CD4-positive, CD25-positive, alpha-beta regulatory T cell (primary cell): Measurements from ENCODE around the gene STK38. TPM values are rescaled to one million over a fixed set of nuclear protein-coding genes. Genes with fewer than 3 reads are reported as not detected.

Experiments
- ATAC-seq, 2 donors: fragments of 150-1000 bp; cut with Tn5 transposase; one replicate each; pipeline ENCODE4 v1.10.0; 2021; ENCODE audit warnings: low read depth in 2 of 2, moderate number of reproducible peaks in 2 of 2, moderate library complexity in 1 of 2
- DNase-seq, 3 donors: peaks; one replicate each; pipeline versions ENCODE4 v3.0.0 to v3.0.0-alpha.2; 2012 to 2022; ENCODE audit warnings: mixed read lengths in 1 of 3
- H3K27ac ChIP-seq: one replicate; pipeline ENCODE4 v1.7.0; 2013; ENCODE audit warnings: mild to moderate bottlenecking, low read length; ENCODE audit not compliant: insufficient read depth, poor library complexity, severe bottlenecking
- H3K27me3 ChIP-seq: one replicate; pipeline ENCODE4 v1.7.0; 2013; ENCODE audit warnings: low read length; ENCODE audit not compliant: control insufficient read depth, insufficient read depth
- H3K36me3 ChIP-seq: one replicate; pipeline ENCODE4 v1.7.0; 2013; ENCODE audit warnings: mild to moderate bottlenecking, low read length, moderate library complexity; ENCODE audit not compliant: control insufficient read depth, insufficient read depth
- H3K4me1 ChIP-seq: 2 replicates; pipeline ENCODE4 v1.7.0; 2013; ENCODE audit warnings: mild to moderate bottlenecking, low read length; ENCODE audit not compliant: insufficient read depth, control insufficient read depth, poor library complexity, severe bottlenecking
- H3K4me3 ChIP-seq: one replicate; pipeline ENCODE4 v1.7.0; 2013; ENCODE audit warnings: low read depth, mild to moderate bottlenecking, low read length, moderate library complexity
- H3K9me3 ChIP-seq, 2 experiments: 1 replicate in 1 of 2; 2 replicates in 1 of 2; pipeline ENCODE4 v1.7.0; 2013; ENCODE audit warnings: low read length in 2 of 2, mild to moderate bottlenecking in 1 of 2, moderate library complexity in 1 of 2; ENCODE audit not compliant: control insufficient read depth in 2 of 2
- H3K27ac Mint-ChIP-seq, 3 donors: one replicate each; pipeline ENCODE4 v1.8.0; 2020 to 2022; ENCODE audit warnings: mild to moderate bottlenecking in 3 of 3, mixed read lengths in 3 of 3, moderate library complexity in 2 of 3
- H3K27me3 Mint-ChIP-seq: one replicate; pipeline ENCODE4 v1.8.0; 2022; ENCODE audit warnings: mild to moderate bottlenecking, mixed read lengths
- H3K36me3 Mint-ChIP-seq: one replicate; pipeline ENCODE4 v1.8.0; 2020; ENCODE audit warnings: mixed read lengths
- H3K4me1 Mint-ChIP-seq, 4 donors: one replicate each; pipeline ENCODE4 v1.8.0; 2020 to 2022; ENCODE audit warnings: mixed read lengths in 4 of 4, mild to moderate bottlenecking in 1 of 4
- H3K4me3 Mint-ChIP-seq, 4 donors: one replicate each; pipeline ENCODE4 v1.8.0; 2020 to 2022; ENCODE audit warnings: mild to moderate bottlenecking in 4 of 4, mixed read lengths in 4 of 4, moderate library complexity in 3 of 4
- H3K9me3 Mint-ChIP-seq, 7 donors: one replicate each; pipeline ENCODE4 v1.8.0; 2020 to 2022; ENCODE audit warnings: mixed read lengths in 7 of 7, mild to moderate bottlenecking in 3 of 7, moderate library complexity in 2 of 7
- polyA plus RNA-seq, 4 donors: library from polyadenylated mRNA; unstranded; fragments of 300-500 nt; fragmentation: Illumina TruSeq; gene quantifications; one replicate each; pipeline ENCODE4 v1.2.3, GENCODE V29; 2021
- total RNA-seq: library from RNA; stranded (reverse); gene quantifications from one replicate; pipeline ENCODE4 v1.2.3, GENCODE V29; 2022

STK38 gene
- total and polyA plus RNA-seq, 5 donors from 2014 or later: 92.8 to 126 (median 106) TPM

- no peak for ATAC-seq
- no peak overlapping the region for H3K27ac ChIP-seq
- no peak overlapping the region for H3K4me3 Mint-ChIP-seq
Measured at GRCh38 chr6:36563237-36563927, 16.1 kb upstream of the STK38 start.

GRCh38 chr6:36560822-36561221 lies 13.5 kb upstream of the STK38 start:
- Histone ChIP-seq H3K36me3 (no peaks in the 10 kb centered on the region), H3K4me1 (no peaks in the 10 kb centered on the region), H3K4me3 (no peak overlapping the region), H3K9me3 (no peaks in the 10 kb centered on the region), H3K27me3 (no peaks in the 10 kb centered on the region), H3K27ac (no peak overlapping the region)
- ATAC-seq (no peak), DNase-seq (no peak)
- peaks cover 41% of the 10 kb centered on the region for H3K27me3 Mint-ChIP-seq
- H3K27ac Mint-ChIP-seq: peak overlapping the region in 1 of 3 donors; percentile 76
- H3K9me3 Mint-ChIP-seq: peaks cover 0 to 2% (median 0%) of the 10 kb centered on the region in 7 donors
- peaks cover 0 to 10% (median 5%) of the 10 kb centered on the region in 4 donors for H3K4me1 Mint-ChIP-seq
- no peak overlapping the region for H3K4me3 Mint-ChIP-seq
- peaks cover 5% of the 10 kb centered on the region for H3K36me3 Mint-ChIP-seq

More at GRCh38 chr6:36563237-36563927, 16.1 kb upstream of the STK38 start:
- Mint-ChIP-seq H3K27me3 (peaks cover 32% of the 10 kb centered on the region), H3K27ac (peak overlapping the region in 1 of 3 donors; percentile 19), H3K9me3 (peaks cover 0 to 2% (median 0%) of the 10 kb centered on the region in 7 donors), H3K36me3 (peaks cover 5% of the 10 kb centered on the region), H3K4me1 (peaks cover 0 to 7% (median 5%) of the 10 kb centered on the region in 4 donors)
- Histone ChIP-seq H3K4me1 (no peaks in the 10 kb centered on the region), H3K27me3 (no peaks in the 10 kb centered on the region), H3K36me3 (no peaks in the 10 kb centered on the region), H3K9me3 (no peaks in the 10 kb centered on the region), H3K4me3 (no peak overlapping the region)
- no peak for DNase-seq

DNA sequence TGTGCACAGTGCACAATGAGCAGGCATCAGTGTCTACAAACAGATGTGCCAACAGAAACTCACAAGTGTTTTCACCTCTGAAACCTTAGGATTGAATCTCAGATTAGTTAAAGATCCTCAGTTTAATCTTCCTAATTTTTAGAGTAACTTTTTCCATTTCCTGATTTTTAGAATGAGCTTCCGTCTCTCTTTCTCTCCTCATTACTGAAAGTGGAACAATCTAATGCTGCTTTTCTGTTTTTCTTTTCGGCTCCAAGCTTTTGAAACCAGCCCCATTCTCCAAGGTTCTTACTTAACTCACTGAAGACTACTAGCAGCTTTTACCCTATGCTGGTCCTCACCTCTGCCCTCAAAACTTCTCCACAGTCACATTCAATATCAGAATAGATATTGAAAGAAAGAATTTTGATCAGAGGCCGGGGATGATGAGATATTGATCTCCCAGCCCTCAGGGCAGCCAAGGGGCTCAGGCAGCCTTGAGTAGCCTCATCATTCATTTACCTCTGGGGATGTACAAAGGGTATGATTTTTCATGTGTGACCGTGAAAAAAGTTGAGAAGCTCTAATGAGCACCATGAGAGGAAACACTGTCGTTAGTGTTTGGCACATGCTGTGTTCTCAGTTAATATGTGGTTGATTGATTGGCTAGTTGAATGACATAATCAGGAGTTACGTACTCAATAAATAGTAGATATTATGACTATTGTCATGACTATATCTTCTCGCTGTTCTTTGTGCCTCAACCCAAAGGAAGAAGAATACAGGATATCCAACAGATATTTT lies 11.9 kb upstream of the STK38 start:
- no peak overlapping the region for H3K4me3 Mint-ChIP-seq
- no peak for ATAC-seq
- H3K27ac ChIP-seq: no peak overlapping the region

GRCh38 chr6:36556281-36556680 lies 9.0 kb upstream of the STK38 start:
- H3K4me1 Mint-ChIP-seq: peaks cover 4 to 12% (median 5%) of the 10 kb centered on the region in 4 donors
- peaks cover 0 to 2% (median 0%) of the 10 kb centered on the region in 7 donors for H3K9me3 Mint-ChIP-seq
- Histone ChIP-seq H3K4me1 (no peaks in the 10 kb centered on the region), H3K9me3 (no peaks in the 10 kb centered on the region), H3K4me3 (no peak overlapping the region), H3K27ac (no peak overlapping the region), H3K36me3 (no peaks in the 10 kb centered on the region), H3K27me3 (no peaks in the 10 kb centered on the region)
- ATAC-seq: no peak
- peaks cover 5% of the 10 kb centered on the region for H3K36me3 Mint-ChIP-seq
- H3K4me3 Mint-ChIP-seq: no peak overlapping the region
- DNase-seq: no peak
- no peak overlapping the region for H3K27ac Mint-ChIP-seq
- peaks cover 29% of the 10 kb centered on the region for H3K27me3 Mint-ChIP-seq

More for the DNA sequence above, 11.9 kb upstream of the STK38 start:
- Histone ChIP-seq H3K36me3 (no peaks in the 10 kb centered on the region), H3K27me3 (no peaks in the 10 kb centered on the region), H3K9me3 (no peaks in the 10 kb centered on the region), H3K4me3 (no peak overlapping the region), H3K4me1 (no peaks in the 10 kb centered on the region)
- Mint-ChIP-seq H3K9me3 (peaks cover 0 to 2% (median 0%) of the 10 kb centered on the region in 7 donors), H3K4me1 (peaks cover 0 to 12% (median 5%) of the 10 kb centered on the region in 4 donors), H3K27me3 (peaks cover 42% of the 10 kb centered on the region), H3K27ac (no peak overlapping the region), H3K36me3 (peaks cover 5% of the 10 kb centered on the region)
- DNase-seq: no peak

GRCh38 chr6:36555750-36556252 lies 8.5 kb upstream of the STK38 start:
- no peak for DNase-seq
- Mint-ChIP-seq H3K4me1 (peaks cover 2 to 12% (median 4%) of the 10 kb centered on the region in 4 donors), H3K9me3 (peaks cover 0 to 2% (median 0%) of the 10 kb centered on the region in 7 donors), H3K27me3 (peaks cover 25% of the 10 kb centered on the region), H3K4me3 (no peak overlapping the region), H3K36me3 (peaks cover 5% of the 10 kb centered on the region), H3K27ac (no peak overlapping the region)
- no peaks in the 10 kb centered on the region for H3K9me3 ChIP-seq
- no peaks in the 10 kb centered on the region for H3K36me3 ChIP-seq
- H3K4me1 ChIP-seq: no peaks in the 10 kb centered on the region
- no peaks in the 10 kb centered on the region for H3K27me3 ChIP-seq
- no peak for ATAC-seq
- no peak overlapping the region for H3K27ac ChIP-seq
- H3K4me3 ChIP-seq: no peak overlapping the region

GRCh38 chr6:36550473-36551000 lies 3.3 kb upstream of the STK38 start:
- H3K27me3 Mint-ChIP-seq: no peaks in the 10 kb centered on the region
- H3K4me1 Mint-ChIP-seq: peaks cover 0 to 28% (median 17%) of the 10 kb centered on the region in 4 donors
- no peak overlapping the region for H3K4me3 Mint-ChIP-seq
- H3K27me3 ChIP-seq: no peaks in the 10 kb centered on the region
- peaks cover 0 to 2% (median 0%) of the 10 kb centered on the region in 7 donors for H3K9me3 Mint-ChIP-seq
- no peak overlapping the region for H3K4me3 ChIP-seq
- H3K36me3 Mint-ChIP-seq: peaks cover 4% of the 10 kb centered on the region
- H3K27ac Mint-ChIP-seq: peak overlapping the region in 2 of 3 donors; percentile 59 to 75
- no peak for ATAC-seq
- H3K4me1 ChIP-seq: peaks cover 15% of the 10 kb centered on the region
- H3K27ac ChIP-seq: no peak overlapping the region
- no peak for DNase-seq
- no peaks in the 10 kb centered on the region for H3K9me3 ChIP-seq
- no peaks in the 10 kb centered on the region for H3K36me3 ChIP-seq

DNA sequence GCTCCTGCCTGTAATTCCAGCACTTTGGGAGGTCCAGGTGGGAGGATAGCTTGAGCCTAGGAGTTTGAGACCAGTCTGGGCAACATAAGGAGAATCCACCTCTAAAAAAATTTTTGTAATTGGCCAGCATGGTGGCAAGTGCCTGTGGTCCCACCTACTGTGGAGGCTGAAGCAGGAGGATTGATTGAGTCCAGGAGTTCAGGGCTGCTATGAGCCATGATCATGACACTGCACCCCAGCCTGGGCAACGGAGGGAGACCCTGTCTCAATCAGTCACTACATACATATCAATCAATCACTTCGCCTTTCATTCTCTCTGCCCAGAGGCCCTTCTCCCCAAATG lies 1.1 kb upstream of the STK38 start:
- peaks cover 34% of the 10 kb centered on the region for H3K4me1 ChIP-seq
- H3K27ac ChIP-seq: peak overlapping the region; percentile 90
- peaks cover 2% of the 10 kb centered on the region for H3K36me3 ChIP-seq
- Mint-ChIP-seq H3K4me3 (peak overlapping the region; percentile 87 to 99 (median 96)), H3K4me1 (peaks cover 9 to 42% (median 27%) of the 10 kb centered on the region in 4 donors), H3K9me3 (no peaks in the 10 kb centered on the region), H3K36me3 (peaks cover 10% of the 10 kb centered on the region), H3K27me3 (no peaks in the 10 kb centered on the region), H3K27ac (peak overlapping the region; percentile 97 to 100 (median 99))
- DNase-seq (no peak), ATAC-seq (no peak)
- H3K27me3 ChIP-seq: no peaks in the 10 kb centered on the region
- H3K9me3 ChIP-seq: no peaks in the 10 kb centered on the region
- H3K4me3 ChIP-seq: peak overlapping the region; percentile 58
